Osteoblast (primary cell): ENCODE data around the gene ECEL1. TPM values are rescaled to one million over a fixed set of nuclear protein-coding genes. Genes with fewer than 3 reads are reported as not detected.
"Not testable (repeated sequence)": the region's sequence is repeated elsewhere in the genome, so short reads cannot be mapped to it uniquely, and the experiment has no call there.

Experiments
- DNase-seq: peaks from one replicate; pipeline ENCODE4 v3.0.0; 2011; ENCODE audit warnings: low spot score, mixed read lengths; ENCODE audit not compliant: insufficient read length; ENCODE audit errors: missing footprints
- H2AFZ ChIP-seq: 2 replicates; pipeline ENCODE4 v1.6.0; 2011; ENCODE audit warnings: mild to moderate bottlenecking, low read length
- H3K27ac ChIP-seq: 2 replicates; pipeline ENCODE4 v1.5.1; 2011; ENCODE audit warnings: mild to moderate bottlenecking, low read depth, low read length, moderate library complexity
- H3K27me3 ChIP-seq: 2 replicates; pipeline ENCODE4 v1.6.0; 2012; ENCODE audit warnings: mild to moderate bottlenecking, control low read depth, inconsistent platforms, low read length, moderate library complexity; ENCODE audit not compliant: insufficient read depth
- H3K36me3 ChIP-seq: 2 replicates; pipeline ENCODE4 v1.5.1; 2011; ENCODE audit warnings: mild to moderate bottlenecking, low read length, control low read depth, moderate library complexity; ENCODE audit not compliant: insufficient read depth
- H3K4me1 ChIP-seq: 2 replicates; pipeline ENCODE4 v1.5.1; 2011; ENCODE audit warnings: mild to moderate bottlenecking, low read length, control low read depth, moderate library complexity; ENCODE audit not compliant: insufficient read depth
- H3K4me2 ChIP-seq: 2 replicates; pipeline ENCODE4 v1.6.0; 2011; ENCODE audit warnings: mild to moderate bottlenecking, low read length; ENCODE audit not compliant: insufficient read depth
- H3K4me3 ChIP-seq: fragments of 200-600 bp; sonication (generic); 3 replicates; pipeline ENCODE4 v1.5.1; 2012; ENCODE audit warnings: mild to moderate bottlenecking, low read length, inconsistent platforms; ENCODE audit not compliant: insufficient read depth
- H3K79me2 ChIP-seq: 2 replicates; pipeline ENCODE4 v1.6.0; 2012; ENCODE audit warnings: mild to moderate bottlenecking, low read length, control low read depth, inconsistent platforms; ENCODE audit not compliant: insufficient read depth
- H3K9me3 ChIP-seq: 2 replicates; pipeline ENCODE4 v1.5.1; 2011; ENCODE audit warnings: low read depth, low read length, control low read depth
- H4K20me1 ChIP-seq: 2 replicates; pipeline ENCODE4 v1.6.0; 2012; ENCODE audit warnings: mild to moderate bottlenecking, low read length, control low read depth; ENCODE audit not compliant: insufficient read depth
- CTCF ChIP-seq: IDR thresholded peaks from 2 replicates; pipeline ENCODE4 v1.5.1; 2011; ENCODE audit warnings: mild to moderate bottlenecking, low read depth, low read length, moderate library complexity; ENCODE audit errors: extremely low read depth
- total RNA-seq: library from RNA; depleted of rRNA; stranded (reverse); fragments of >200 nt; gene quantifications from 2 replicates; pipeline ENCODE4 v1.2.3, GENCODE V29; 2012

Gene ECEL1
- total RNA-seq, 1 donor: not detected

- no peaks in the 10 kb centered on the region for H3K4me1 ChIP-seq
- no peaks in the 10 kb centered on the region for H3K9me3 ChIP-seq
- no peaks in the 10 kb centered on the region for H3K36me3 ChIP-seq
- H3K27me3 ChIP-seq: peaks cover 8% of the 10 kb centered on the region
- H3K27ac ChIP-seq: no peak overlapping the region
- H3K4me3 ChIP-seq: no peak overlapping the region
- H3K4me2 ChIP-seq: no peak overlapping the region
- H4K20me1 ChIP-seq: no peaks in the 10 kb centered on the region
- no peak for TF ChIP-seq CTCF
- H3K79me2 ChIP-seq: no peaks in the 10 kb centered on the region
- H2AFZ ChIP-seq: no peak overlapping the region
- DNase-seq: peak; percentile 73
These were observed 52.3 kb downstream of the ECEL1 start for GRCh38 chr2:232435375-232435648.

GRCh38 chr2:232434563-232435374 is 52.9 kb downstream of the ECEL1 start:
- Histone ChIP-seq H3K79me2 (no peaks in the 10 kb centered on the region), H3K4me2 (no peak overlapping the region), H3K4me3 (no peak overlapping the region), H3K27ac (no peak overlapping the region), H3K9me3 (no peaks in the 10 kb centered on the region), H2AFZ (no peak overlapping the region), H3K36me3 (no peaks in the 10 kb centered on the region), H3K27me3 (peaks cover 8% of the 10 kb centered on the region), H3K4me1 (no peaks in the 10 kb centered on the region), H4K20me1 (no peaks in the 10 kb centered on the region)
- peak; percentile 53 for DNase-seq
- no peak for TF ChIP-seq CTCF

- DNase-seq: peak; percentile 52
- H3K27me3 ChIP-seq: peaks cover 8% of the 10 kb centered on the region
These were observed 53.5 kb downstream of the ECEL1 start for GRCh38 chr2:232434091-232434490.

GRCh38 chr2:232433622-232434021 is 54.0 kb downstream of the ECEL1 start:
- H3K79me2 ChIP-seq, H3K27me3 ChIP-seq, DNase-seq, H3K4me3 ChIP-seq, H4K20me1 ChIP-seq, H3K9me3 ChIP-seq, H3K27ac ChIP-seq, H2AFZ ChIP-seq, H3K36me3 ChIP-seq, H3K4me2 ChIP-seq, H3K4me1 ChIP-seq: not testable (repeated sequence)

More at GRCh38 chr2:232434091-232434490, 53.5 kb downstream of the ECEL1 start:
- no peaks in the 10 kb centered on the region for H3K79me2 ChIP-seq
- TF ChIP-seq CTCF: no peak
- no peak overlapping the region for H3K4me2 ChIP-seq
- no peaks in the 10 kb centered on the region for H3K36me3 ChIP-seq
- H3K4me1 ChIP-seq: no peaks in the 10 kb centered on the region
- H3K27ac ChIP-seq: no peak overlapping the region
- no peaks in the 10 kb centered on the region for H3K9me3 ChIP-seq
- no peaks in the 10 kb centered on the region for H4K20me1 ChIP-seq
- no peak overlapping the region for H2AFZ ChIP-seq
- no peak overlapping the region for H3K4me3 ChIP-seq
